Midbrain (tissue), 1 donor: ENCODE data around the gene MCAM.

Source experiments
- DNase-seq: peaks from one replicate; lab custom pipeline; 2025; lab: John Stamatoyannopoulos, UW

Gene MCAM

DNA sequence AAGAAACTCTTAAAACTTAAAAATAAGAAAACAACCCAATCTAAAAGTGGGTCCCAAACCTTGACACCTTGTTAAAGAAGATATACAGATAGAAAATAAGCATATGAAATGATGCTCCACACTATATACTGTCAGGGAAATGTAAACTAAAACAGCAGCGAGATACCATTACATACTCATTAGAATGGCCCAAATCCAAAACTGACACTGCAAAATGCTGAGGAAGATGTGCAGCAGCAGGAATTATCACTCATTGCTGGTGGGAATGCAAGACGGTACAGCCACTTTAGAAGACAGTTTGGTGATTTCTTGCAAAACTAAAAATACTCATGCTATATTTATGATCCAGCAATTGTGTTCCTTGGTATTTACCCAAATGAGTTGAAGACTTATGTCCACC lies 12.4 kb upstream of the MCAM start:
- no peak for DNase-seq

DNA sequence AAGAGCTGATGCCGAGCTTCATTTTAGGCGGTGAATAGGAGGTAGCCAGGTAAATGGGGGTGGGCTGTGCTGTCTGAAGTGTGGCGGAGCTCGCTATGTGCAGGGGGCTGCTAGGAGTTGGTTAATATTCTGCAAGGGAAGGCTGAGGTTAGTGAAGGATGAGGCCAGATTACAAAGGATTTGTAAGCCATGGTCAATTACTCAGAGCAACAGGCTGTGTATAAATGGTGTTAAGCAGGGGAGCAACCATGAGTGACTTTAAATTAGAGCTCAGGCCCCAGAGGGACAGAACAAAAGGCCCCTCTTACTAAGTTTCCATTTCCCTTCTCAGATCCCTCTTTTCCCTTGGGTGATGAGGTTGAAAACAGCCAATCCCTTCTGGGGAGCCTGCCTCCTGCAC lies 7.3 kb upstream of the MCAM start:
- no peak for DNase-seq

DNA sequence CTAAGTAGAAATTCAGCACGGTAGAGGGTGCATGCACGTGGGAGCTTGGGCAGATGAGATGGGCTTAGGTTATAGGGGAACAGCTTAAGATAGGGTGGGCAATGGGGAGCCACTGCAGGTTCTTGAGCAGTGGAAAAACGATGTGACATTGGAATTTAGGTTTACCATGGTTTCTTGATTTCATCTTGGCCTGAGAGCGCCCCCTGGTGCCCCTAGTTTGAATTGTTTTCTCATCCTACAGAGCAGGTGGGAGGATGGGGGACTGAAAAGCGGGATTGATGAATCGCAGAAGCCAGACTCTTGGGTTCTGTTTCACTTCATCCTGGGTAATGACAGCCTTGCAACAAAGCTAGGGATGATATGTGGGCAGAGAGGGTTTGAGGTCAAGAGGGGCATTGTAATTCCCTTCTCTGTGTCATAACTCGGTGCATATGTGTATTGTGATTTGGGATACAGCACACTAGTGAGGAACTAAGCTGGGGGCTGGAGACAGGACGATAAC lies 6.7 kb upstream of the MCAM start:
- DNase-seq, result peak; percentile 78

DNA sequence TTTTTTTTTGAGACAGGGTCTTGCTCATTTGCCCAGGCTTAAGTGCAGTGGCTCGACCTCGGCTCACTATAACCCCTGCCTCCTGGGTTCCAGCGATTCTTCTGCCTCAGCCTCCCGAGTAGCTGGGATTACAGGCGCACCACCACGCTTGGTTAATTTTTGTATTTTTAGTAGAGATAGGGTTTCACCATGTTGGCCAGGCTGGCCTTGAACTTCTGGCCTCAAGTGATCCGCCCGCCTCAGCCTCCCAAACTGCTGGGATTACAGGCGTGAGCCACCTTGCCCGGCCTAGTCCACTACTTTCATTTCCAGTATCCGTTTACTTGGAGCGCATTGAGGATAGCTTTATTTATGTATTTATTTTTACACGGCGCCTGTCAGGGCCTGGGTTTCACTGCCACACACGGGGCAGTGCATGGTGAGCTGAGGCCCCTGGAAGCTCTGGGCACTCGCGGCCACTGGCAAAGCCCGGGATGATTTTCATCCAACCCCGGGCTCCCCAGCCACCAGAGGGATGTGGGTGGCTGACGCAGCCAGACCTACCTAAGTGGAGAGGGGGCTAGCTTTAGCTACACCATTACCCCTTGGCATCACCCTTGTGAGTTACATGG lies 6.1 kb upstream of the MCAM start:
- no peak for DNase-seq

DNA sequence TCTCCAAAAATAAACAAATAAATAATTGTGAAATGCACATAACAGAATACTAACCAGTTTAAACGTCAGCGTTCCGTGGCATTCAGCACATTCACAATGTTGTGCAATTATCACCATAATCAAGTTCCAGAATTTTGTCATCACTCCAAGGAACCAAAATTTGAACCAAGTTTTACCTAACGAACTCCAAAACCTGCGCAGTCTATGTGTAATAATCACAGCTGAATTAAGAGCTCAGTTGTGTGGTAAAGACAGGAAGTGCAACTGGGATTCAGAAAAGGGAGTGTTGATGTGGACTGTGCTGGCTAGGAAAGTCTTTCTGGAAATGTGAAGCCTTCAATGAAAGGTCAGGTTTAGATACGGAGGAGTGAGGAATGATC lies 5.4 kb upstream of the MCAM start:
- DNase-seq, result no peak

DNA sequence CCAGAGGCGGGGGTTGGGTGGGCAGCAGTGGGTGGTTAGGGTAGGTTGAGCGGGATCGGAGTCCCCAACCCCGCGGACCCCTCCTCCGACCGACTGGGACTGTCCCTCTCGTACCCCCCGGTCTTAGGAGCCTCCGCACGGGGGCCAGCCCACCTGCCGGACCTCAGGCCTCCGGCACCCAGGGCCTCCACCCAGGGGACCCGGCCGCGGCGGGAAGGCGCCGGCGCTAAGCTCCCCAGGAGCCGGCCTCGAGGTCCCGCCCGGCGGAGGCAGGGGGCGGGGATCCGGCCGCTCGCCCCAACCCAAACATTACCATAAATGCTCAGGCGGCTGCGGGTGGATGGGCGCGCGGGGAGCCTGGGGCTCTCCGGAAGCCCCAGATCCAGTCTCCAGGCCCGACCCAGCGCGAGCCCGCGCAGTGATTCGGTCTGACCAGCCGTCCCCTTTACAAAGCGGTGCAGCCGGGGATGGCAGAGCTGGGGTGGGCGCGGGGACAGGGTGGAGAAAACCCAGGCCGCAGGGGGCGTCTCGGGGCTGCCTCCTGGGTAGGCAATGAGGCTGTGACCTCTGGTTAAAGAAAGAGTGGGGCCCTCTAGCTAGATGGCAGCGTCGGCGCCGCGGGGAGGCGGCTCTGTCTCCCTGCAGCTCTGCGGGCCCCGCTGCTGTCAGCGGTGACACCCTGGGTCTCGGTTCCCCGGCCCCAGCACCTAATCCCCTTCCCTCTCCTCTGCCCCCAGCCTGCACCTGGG lies 4.0 kb upstream of the MCAM start:
- DNase-seq, result peak; percentile 53

DNA sequence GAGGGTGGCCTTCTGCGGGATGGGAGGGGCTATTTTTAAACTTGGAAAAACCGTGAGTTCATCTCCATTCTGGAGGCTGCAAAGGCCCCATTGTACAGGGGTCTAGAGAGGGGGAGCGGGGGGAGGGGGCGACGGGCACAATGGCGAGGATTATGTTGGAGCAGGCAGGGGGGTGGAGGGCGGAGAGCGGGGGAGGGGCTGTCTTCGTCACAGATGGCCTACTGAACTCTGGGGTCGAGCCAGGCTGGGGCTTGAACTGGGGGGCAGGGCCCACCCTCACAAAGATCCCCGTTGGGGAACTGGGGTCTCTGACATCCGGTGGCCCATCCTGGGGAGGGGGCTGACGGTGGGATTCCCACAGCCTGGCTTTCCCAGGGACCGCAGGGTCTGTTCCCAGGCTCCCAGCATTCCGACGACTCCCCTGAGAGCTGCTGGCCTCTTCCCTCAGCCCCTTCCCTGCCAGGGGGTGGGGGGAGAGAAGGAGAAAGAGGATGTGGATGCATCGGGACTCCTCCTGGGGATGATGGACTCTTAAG lies 3.4 kb upstream of the MCAM start:
- peak; percentile 69 for DNase-seq

DNA sequence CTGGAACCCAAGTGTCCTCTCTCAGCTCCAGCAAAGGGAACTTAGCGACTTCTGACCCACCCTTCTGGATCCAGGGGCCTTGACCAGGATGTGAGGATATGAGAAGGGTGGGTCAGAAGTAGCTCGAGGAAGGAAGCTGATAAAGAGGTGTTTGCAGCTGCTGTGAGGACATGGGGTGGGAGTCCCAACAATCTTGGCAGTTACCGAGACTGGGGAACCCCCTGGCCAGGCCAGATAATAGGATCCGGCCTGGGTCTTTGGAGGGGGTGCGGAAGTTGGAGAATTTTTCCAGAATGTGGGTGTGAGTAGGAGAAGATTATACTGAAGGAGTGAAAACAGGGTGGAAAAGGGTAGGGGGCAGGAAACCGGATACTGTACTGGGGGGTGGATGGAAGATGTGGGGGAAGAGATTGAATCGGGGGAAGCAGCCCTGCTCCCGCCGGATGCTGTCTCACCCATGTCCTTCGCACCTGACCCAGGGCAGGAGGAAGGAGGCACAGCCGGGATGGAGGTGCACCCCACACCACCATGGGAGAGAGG lies 2.8 kb upstream of the MCAM start:
- DNase-seq, result no peak

DNA sequence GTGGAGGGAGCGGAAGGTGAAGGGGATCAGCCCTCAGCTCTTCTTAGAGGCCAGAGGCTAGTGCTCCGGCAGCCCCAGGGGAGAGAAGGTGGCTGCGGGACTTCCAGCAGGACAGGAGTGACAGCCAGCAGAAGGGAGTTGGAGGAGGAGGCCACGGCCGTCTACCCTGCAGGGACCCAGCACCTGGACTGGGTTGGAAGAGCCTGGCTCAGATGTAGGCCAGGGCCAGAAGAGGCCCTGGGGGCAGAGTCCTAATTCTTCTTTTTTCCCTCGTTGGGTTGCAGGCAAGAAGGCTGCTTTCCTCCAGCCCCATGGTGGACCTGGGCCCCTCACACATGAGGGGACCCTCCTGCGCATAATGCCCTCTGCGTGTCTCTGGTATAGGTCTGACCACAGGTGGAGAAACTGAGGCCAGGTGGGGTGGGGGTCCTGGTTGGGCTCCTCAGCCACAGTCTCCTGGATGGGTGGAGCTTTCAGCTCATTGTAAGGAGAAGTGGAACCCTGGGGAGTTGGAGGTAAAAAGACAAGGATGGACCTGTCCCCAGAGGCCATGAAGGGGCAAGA lies 2.3 kb upstream of the MCAM start:
- no peak for DNase-seq

DNA sequence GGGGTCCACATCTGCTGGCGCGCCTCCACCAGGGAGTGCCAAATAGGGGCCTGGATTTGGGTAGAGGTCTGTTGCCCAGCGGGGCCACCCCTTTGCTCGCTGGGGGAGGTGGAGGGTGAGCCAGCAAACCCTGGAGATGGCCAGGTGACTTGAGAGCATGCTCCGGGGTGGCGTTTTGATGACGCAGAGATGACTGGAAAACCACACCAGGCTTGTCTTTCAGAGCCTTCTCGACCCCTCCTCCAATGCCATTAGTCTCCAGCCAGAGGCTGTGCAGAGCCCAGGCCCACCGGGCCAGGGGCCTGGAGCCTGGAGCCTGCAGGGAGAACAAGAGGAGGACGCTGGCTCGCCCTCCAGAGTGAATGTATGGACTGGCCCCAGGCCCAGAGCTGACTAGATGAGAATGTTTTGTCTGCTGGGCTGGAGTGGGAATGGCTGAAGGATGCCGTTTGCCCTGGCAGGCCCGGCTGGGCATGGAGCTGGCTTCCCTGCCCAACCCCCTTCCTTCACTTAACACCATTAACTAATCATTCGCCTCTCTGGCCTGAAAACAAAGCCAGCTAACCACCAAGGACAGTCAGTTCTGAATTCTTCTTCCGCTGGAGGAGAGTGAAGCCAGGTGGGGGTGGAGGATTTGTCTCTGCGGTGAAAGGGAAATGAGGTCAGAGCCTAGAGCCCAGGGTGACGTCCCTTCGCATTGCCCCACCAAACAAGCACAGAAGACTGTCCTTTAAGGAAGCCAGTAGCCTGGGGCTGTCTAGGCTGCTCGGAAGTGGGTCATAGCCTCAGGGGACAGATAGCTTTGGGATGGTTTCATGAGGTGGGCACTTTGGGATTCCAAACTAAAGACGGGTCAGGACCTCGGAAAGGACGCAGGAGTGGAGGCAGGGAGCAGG lies 1.6 kb upstream of the MCAM start:
- DNase-seq, result no peak

DNA sequence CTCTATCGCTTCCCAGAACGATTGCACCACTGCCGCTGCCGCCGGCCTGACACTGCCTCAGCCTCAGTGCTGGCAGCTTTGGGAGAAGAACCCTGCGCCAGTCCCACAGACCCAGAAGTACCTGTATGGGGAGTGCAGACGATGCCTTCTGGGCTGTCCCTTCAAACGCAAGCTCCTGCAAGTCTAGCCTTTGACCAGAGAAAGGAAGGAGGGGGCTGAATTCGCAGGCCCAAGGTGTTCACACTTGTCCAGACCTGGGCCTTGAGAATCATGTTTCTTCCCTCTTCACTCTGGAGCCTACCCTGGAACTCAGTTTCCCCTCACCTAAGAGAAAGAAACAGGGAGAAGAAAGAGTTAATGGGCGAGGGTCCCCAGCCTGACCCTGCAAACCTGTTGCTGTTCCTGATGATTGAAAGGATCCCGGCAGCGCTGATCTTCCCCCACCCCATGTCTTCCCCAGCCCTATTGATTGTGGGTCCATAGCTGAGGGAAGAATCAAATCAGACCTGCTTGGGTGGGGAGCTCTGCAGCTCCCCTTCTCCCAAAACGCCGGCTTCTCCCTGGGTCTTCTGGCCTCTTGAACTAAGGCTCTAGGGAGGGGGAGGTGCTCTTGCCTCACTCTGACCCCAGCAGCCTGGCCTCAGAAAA lies 786 bp upstream of the MCAM start:
- DNase-seq, result no peak

DNA sequence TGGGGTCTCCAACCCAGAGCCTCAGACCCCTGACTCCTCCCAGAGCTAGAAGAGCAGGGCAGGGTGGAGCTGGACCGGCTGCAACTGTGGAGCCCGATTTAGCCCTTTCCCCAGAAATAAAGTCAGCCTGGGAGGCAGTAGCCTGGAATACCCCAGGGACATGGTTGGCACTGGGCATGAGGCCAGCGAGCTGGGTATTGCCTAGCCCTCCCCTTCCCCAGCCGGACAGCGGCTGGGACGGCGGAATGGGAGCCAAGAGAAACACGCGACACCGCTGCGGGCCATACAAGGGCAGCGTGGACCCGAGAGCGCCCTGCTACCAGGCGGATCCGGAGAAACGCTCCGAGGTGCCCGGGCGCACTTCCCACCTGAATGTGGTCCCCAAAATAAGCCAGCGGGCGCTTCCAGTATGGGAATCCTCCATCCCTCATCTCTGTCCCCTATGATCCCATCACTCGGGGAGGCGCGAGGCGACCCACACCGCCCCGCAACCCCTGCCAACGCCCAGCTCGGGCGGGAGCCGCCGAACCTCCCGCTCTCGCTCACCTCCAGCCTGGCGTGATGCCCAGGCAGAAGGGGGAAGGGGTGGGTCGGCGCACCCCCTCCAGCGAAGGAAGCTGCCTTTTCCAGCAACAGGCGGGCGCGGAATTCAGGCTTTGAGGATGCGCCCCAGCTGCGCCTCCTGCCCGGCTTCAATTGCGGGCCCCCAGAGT lies 758 bp downstream of the MCAM start:
- peak; percentile 74 for DNase-seq

DNA sequence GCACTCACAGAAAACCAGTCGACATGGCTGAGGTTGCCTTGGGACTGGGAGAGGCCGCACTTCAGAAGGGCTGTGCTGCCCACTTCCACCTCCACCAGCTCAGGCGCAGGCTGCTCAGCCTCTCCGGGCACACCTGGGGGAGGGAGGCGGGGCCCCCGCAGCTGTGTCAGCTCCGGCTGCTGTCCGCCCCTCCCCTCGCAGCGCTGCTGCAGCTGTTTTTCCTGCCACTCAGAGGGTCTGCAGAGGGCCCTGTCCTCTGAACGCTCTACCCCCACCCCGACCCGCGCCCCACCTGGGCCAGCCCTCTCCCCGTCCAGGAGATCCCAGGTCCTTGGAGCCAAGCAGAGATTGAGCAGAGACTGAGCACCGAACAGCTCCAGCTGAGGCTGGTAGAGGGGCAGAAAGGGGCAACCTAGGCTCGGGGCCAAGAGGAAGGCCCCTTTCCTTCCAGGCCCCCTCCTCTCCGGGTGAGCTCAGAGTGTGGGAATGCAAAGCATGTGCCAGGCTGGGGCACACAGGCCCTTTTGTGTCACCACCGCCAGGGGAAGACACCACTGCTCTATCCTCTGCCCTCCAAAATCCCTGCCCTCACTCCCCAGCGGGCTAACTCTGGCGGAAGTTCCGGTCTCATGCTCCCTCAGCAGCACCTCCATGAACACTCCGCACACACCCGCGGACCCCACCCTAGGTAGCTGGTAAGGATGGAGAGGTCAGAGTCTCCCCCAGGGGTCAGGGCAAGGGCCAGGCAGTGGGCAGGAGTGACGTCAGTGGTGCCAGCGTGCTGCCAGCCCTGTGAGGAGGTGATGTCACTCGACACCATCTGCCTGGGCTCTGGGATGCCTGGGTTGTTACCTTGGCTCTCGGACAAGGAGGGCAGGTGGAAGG lies 1.6 kb downstream of the MCAM start:
- DNase-seq, result peak; percentile 56

DNA sequence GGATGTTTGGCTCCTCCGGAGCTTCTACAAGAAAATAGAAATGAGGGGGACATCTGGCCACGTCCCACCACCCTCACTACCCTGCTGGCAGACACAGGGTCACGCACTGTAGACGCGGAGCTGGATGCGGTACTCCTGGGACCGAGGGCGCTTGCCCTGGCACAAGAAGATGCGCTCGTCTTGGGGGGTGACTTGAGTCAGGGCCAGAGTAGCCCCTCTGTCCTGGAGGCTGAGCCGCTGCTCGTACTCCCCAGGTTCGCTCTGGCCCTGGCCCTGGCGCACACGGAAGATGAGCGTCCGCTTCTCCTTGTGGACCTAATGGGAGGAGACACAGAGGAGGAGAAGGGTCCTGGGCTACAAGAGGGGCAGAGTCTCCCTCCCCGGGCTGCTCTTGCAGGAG lies 2.2 kb downstream of the MCAM start:
- no peak for DNase-seq

DNA sequence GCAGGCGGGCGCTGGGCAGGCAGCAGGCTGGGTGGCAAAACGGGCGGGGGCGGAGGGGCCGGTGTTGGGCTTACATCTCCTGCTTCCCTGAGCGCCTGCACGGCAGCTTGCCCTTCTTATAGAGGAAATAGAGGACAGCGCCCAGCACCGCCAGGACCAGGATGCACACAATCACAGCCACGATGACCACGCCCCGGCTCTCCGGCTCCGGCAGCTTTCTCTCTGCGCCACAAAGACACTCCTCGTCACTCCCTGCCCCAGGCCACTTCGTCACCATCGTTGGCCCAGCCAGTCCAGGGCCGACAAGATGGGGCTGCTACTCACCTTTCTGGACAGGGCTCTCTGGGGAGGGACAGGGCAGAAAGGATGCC lies 6.3 kb downstream of the MCAM start:
- no peak for DNase-seq

DNA sequence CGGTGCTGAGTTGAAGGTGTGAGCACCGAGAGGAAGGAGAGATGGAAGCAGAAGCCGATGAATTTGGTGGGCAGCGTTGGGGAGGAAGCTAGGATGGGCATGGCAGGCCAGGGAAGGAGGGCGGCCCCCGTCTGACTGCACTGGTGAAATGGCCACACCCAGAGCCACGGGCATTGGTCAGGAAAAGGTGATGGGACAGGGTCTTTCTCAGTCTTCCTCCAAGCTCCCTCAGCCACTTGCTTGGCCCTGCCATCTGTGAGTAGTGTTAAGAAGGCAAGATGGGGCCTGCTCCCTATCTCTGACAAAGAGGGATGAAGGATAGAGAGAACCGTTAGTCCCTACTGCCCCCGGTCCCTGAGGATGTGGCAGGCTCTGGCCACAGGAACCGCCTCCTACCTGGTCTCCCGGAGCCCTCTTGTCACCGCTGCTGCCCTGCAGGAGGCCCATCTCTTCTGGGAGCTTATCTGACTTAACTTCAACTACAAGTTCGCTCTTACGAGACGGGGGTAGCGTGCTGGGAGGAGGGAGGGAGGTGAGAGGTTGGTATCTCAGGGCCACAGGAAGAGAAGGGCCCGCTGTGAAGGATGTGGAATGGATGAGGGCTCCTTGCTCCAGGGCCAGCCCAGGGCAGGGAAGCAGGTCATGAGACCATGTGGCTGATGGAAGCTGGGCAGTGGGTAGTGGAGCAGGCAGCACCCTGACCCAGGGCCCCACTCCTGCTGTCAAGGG lies 6.8 kb downstream of the MCAM start:
- no peak for DNase-seq

DNA sequence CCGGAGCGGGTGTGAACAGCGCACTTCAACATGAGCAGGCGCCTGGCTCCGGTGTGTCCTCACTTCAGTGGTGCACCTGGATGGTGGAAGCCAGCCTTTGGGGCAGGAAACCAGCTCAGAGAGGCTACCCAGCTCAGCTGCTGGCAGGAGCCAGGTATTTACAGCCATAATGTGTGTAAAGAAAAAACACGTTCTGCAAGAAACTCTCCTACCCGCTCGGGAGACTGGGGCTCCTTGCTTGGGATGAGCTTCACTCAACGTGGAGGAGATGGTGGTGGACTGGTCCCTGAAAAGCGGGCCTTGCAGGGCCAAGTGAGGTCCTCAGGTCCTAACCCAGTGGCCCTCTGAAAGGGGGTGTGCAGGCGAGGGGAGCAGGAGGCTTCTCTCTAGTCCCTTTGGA lies 7.5 kb downstream of the MCAM start:
- no peak for DNase-seq

DNA sequence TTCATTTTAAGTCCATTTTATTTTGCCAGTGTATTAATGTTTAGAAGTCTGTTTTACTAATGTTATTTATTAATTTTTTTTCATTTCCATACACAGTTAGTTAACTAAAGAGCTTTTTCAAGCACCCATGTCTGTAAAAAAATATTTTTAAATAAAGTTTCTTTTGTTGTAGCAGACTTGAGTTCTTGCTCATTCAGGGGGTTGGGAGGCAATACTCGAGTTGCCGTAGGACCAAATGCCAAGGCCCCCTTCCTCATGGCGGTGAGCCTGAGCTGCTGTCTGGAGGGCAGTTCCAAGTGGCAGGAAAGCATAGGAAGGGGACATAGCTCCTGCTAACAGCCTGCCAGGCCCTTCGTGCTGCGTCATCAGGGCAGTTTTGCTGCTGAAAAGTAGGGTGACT lies 9.0 kb downstream of the MCAM start:
- DNase-seq, result no peak

DNA sequence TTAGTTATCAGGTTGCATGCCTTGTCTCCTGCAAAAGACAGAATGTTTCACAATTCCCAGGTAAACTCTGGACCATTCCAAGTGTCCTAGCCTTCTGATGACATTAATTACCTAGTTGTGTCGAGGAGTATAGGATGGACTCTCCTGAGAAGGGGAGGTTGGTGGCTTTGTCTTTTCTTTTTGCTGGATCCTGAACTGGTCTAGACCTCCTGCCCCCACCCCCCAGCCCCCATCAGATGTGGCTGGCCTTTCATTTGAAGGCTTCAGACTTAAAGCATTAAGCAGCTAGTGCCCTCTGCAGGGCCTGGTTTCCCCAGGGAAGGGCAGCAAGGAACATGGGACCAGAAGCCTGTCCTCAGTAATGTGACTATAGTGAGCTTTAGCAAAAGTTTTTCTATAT lies 9.7 kb downstream of the MCAM start:
- DNase-seq, result peak; percentile 9
